ENCODE data around the gene WNT7A.

Gene WNT7A

GRCh38 chr3:13884851-13885703, 5.2 kb upstream of the WNT7A start:
- H3K27ac ChIP-seq (ENCODE audit: low read length), result no peak overlapping the region
- no peak overlapping the region for H3K4me3 ChIP-seq (ENCODE audit: low read length)
- no peak overlapping the region for H3K9ac ChIP-seq (ENCODE audit: low read length)
- no peak overlapping the region for H3K4me2 ChIP-seq (ENCODE audit: low read depth, low read length)
- H3K27me3 ChIP-seq (replicated peaks; ENCODE audit: insufficient read depth, low read length), result peaks cover 41% of the 10 kb centered on the region
- H2AFZ ChIP-seq (ENCODE audit: low read length), result no peak overlapping the region
- TF ChIP-seq CTCF (IDR thresholded peaks at IDR 0.05; ENCODE audit: low read length) (peak; percentile 95), EZH2 (optimal IDR thresholded peaks at IDR 0.05; ENCODE audit: low read depth, low read length) (no peak)
- H3K4me1 ChIP-seq (ENCODE audit: low read length), result no peaks in the 10 kb centered on the region
- no peaks in the 10 kb centered on the region for H3K9me3 ChIP-seq (replicated peaks; ENCODE audit: insufficient read depth, low read length)
- no peaks in the 10 kb centered on the region for H3K36me3 ChIP-seq (replicated peaks; ENCODE audit: insufficient read depth, low read length)
- H3K9me2 ChIP-seq (replicated peaks; ENCODE audit: insufficient read depth, low read length), result no peaks in the 10 kb centered on the region
- H3F3A ChIP-seq (ENCODE audit: insufficient read depth, low read length), result no peaks in the 10 kb centered on the region
- H3K79me2 ChIP-seq (ENCODE audit: low read length), result no peaks in the 10 kb centered on the region
- peak; percentile 67 for DNase-seq
- no peaks in the 10 kb centered on the region for H4K20me1 ChIP-seq (ENCODE audit: insufficient read depth, low read length)

- Histone ChIP-seq H3F3A (ENCODE audit: insufficient read depth, low read length) (no peaks in the 10 kb centered on the region), H3K27me3 (replicated peaks; ENCODE audit: insufficient read depth, low read length) (peaks cover 45% of the 10 kb centered on the region), H3K4me1 (ENCODE audit: low read length) (no peaks in the 10 kb centered on the region), H3K9me2 (replicated peaks; ENCODE audit: insufficient read depth, low read length) (no peaks in the 10 kb centered on the region), H3K36me3 (replicated peaks; ENCODE audit: insufficient read depth, low read length) (no peaks in the 10 kb centered on the region), H2AFZ (ENCODE audit: low read length) (no peak overlapping the region), H3K9me3 (replicated peaks; ENCODE audit: insufficient read depth, low read length) (no peaks in the 10 kb centered on the region), H3K79me2 (ENCODE audit: low read length) (no peaks in the 10 kb centered on the region), H3K27ac (ENCODE audit: low read length) (no peak overlapping the region), H3K9ac (ENCODE audit: low read length) (no peak overlapping the region), H3K4me3 (ENCODE audit: low read length) (no peak overlapping the region), H4K20me1 (ENCODE audit: insufficient read depth, low read length) (no peaks in the 10 kb centered on the region), H3K4me2 (ENCODE audit: low read depth, low read length) (no peak overlapping the region)
- TF ChIP-seq EZH2 (optimal IDR thresholded peaks at IDR 0.05; ENCODE audit: low read depth, low read length) (no peak), CTCF (IDR thresholded peaks at IDR 0.05; ENCODE audit: low read length) (no peak)
- DNase-seq, result no peak
These were observed 3.8 kb upstream of the WNT7A start for GRCh38 chr3:13883681-13884080.

GRCh38 chr3:13882876-13883275, 3.0 kb upstream of the WNT7A start:
- H3K27me3 ChIP-seq (replicated peaks; ENCODE audit: insufficient read depth, low read length), result peaks cover 52% of the 10 kb centered on the region
- no peaks in the 10 kb centered on the region for H3K36me3 ChIP-seq (replicated peaks; ENCODE audit: insufficient read depth, low read length)
- no peak overlapping the region for H3K4me3 ChIP-seq (ENCODE audit: low read length)
- no peaks in the 10 kb centered on the region for H3K9me2 ChIP-seq (replicated peaks; ENCODE audit: insufficient read depth, low read length)
- H3K4me2 ChIP-seq (ENCODE audit: low read depth, low read length), result no peak overlapping the region
- no peak for DNase-seq
- no peak overlapping the region for H3K27ac ChIP-seq (ENCODE audit: low read length)
- H3K9me3 ChIP-seq (replicated peaks; ENCODE audit: insufficient read depth, low read length), result no peaks in the 10 kb centered on the region
- no peaks in the 10 kb centered on the region for H3K4me1 ChIP-seq (ENCODE audit: low read length)
- no peaks in the 10 kb centered on the region for H3K79me2 ChIP-seq (ENCODE audit: low read length)
- H3K9ac ChIP-seq (ENCODE audit: low read length), result no peak overlapping the region
- no peaks in the 10 kb centered on the region for H3F3A ChIP-seq (ENCODE audit: insufficient read depth, low read length)
- no peaks in the 10 kb centered on the region for H4K20me1 ChIP-seq (ENCODE audit: insufficient read depth, low read length)
- H2AFZ ChIP-seq (ENCODE audit: low read length), result no peak overlapping the region
- TF ChIP-seq EZH2 (optimal IDR thresholded peaks at IDR 0.05; ENCODE audit: low read depth, low read length), result no peak
- TF ChIP-seq EZH2phosphoT487 (IDR thresholded peaks at IDR 0.05; ENCODE audit: low read length), result no peak
